ENCODE results near the gene JHY. TPM values are rescaled to one million over a fixed set of nuclear protein-coding genes. Genes with fewer than 3 reads are reported as not detected.

The JHY gene
- total RNA-seq, 6 experiments from 2014 or later, result 0.10 to 0.37 (median 0.22) TPM; not detected in 1

- intact Hi-C loops (cut with DNase I), result no loop called here
- no peak for ATAC-seq
- no peak for TF ChIP-seq POLR2A (IDR thresholded peaks at IDR 0.05)
- TF ChIP-seq, protein P1, sequence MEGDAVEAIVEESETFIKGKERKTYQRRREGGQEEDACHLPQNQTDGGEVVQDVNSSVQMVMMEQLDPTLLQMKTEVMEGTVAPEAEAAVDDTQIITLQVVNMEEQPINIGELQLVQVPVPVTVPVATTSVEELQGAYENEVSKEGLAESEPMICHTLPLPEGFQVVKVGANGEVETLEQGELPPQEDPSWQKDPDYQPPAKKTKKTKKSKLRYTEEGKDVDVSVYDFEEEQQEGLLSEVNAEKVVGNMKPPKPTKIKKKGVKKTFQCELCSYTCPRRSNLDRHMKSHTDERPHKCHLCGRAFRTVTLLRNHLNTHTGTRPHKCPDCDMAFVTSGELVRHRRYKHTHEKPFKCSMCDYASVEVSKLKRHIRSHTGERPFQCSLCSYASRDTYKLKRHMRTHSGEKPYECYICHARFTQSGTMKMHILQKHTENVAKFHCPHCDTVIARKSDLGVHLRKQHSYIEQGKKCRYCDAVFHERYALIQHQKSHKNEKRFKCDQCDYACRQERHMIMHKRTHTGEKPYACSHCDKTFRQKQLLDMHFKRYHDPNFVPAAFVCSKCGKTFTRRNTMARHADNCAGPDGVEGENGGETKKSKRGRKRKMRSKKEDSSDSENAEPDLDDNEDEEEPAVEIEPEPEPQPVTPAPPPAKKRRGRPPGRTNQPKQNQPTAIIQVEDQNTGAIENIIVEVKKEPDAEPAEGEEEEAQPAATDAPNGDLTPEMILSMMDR (IDR thresholded peaks at IDR 0.05), result no peak
- Histone ChIP-seq H3K4me1 (no peaks in the 10 kb centered on the region), H3K27me3 (peaks cover 0 to 5% of the 10 kb centered on the region in 2 donors), H3K9me3 (no peaks in the 10 kb centered on the region), H3K4me3 (no peak overlapping the region), H3K27ac (no peak overlapping the region), H3K36me3 (no peaks in the 10 kb centered on the region)
- no peak for DNase-seq
- 66% methylated on average over 5 of the region's 5 CpGs for WGBS (ENCODE audit: insufficient coverage, low coverage, low lambda C conversion rate, missing lambda C conversion rate)
Observed at GRCh38 chr11:122897606-122898210, 15.1 kb downstream of the JHY start.

DNA sequence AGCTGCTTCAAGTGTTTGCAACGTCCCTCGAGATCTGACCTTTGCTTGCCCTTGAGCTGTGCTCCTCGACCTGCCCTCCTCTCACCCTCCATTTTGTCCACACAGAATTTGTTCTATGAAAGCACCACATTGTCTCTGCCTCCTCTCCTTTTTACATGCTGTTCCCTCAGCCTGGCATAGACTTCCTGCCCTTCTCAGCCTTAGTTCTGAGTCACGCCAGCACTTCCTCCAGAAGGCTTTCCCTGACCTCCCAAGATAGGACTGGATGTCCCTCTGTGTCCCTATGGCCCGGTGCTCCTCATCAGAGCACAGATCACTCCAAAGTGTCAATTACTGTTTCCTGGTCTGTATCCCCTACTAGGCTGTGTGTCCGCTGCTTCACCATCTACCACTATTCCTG lies 16.2 kb downstream of the JHY start:
- peak in 3 of 4 donors; percentile 23 to 52 (median 51) for ATAC-seq
- TF ChIP-seq, protein P1 (IDR thresholded peaks at IDR 0.05), result no peak
- no peak for TF ChIP-seq POLR2A (IDR thresholded peaks at IDR 0.05)
- no peak for DNase-seq
- no peaks in the 10 kb centered on the region for H3K4me1 ChIP-seq
- no peaks in the 10 kb centered on the region for H3K36me3 ChIP-seq
- no peaks in the 10 kb centered on the region for H3K9me3 ChIP-seq
- H3K27ac ChIP-seq, result no peak overlapping the region
- no peak overlapping the region for H3K4me3 ChIP-seq
- intact Hi-C loops (cut with DNase I), result no loop called here
- peaks cover 0 to 5% of the 10 kb centered on the region in 2 donors for H3K27me3 ChIP-seq
- WGBS (ENCODE audit: insufficient coverage, low coverage, low lambda C conversion rate, missing lambda C conversion rate), result 37% methylated on average over 6 of the region's 6 CpGs

DNA sequence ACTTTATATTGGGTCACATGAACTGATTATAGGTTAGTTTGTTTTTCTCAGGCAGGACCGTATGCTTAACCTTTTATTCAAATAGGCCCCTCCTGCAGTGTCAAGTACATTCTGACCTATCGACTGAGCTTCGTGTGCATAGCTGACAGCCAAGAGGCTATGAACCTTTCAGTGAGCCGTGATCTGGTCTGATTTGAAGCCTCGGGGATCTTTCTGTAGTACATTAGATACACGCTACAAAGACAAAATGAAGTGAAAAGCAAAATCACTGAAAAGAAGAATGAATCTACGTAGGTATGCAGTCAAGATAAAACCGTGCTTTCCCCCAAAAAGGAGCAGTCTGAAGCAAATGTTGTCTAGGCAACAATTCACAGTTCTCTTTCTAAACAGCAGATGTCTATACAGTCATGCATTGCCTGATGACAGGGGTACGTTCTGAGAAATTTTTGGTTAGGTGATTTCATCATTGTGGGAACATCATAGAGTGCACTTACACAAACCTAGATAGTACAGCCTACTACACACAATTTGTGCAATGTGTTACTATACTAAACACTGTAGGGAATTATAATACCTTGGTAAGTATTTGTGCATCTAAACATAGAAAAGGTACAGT lies 18.1 kb downstream of the JHY start:
- Histone ChIP-seq H3K27me3 (peaks cover 0 to 5% of the 10 kb centered on the region in 2 donors), H3K9me3 (no peaks in the 10 kb centered on the region), H3K36me3 (no peaks in the 10 kb centered on the region), H3K4me3 (no peak overlapping the region), H3K27ac (no peak overlapping the region), H3K4me1 (no peaks in the 10 kb centered on the region)
- no peak for DNase-seq
- WGBS (ENCODE audit: insufficient coverage, low coverage, low lambda C conversion rate, missing lambda C conversion rate), result 36% methylated on average over 9 of the region's 9 CpGs
- TF ChIP-seq, protein P1 (IDR thresholded peaks at IDR 0.05), result no peak
- no peak for TF ChIP-seq POLR2A (IDR thresholded peaks at IDR 0.05)
- ATAC-seq, result no peak
- intact Hi-C loops (cut with DNase I), result no loop called here

DNA sequence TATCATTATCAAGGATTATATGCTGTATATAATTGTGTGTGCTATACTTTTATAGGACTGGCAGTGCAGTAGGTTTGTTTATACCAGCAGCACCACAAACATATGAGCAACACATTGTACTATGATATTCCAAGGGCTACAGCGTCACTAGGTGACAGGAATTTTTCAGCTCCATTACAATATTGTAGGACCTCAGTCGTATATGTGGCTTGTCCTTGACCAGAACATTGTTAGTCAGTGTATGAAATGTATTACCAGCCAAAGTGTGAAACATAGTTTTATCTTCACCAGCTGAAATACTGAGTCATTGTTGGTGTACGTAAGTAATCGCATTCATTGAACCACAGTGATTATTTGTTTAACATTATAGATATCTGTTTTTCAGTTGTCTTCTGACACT lies 20.4 kb downstream of the JHY start:
- 96% methylated on average over 4 of the region's 4 CpGs for WGBS (ENCODE audit: insufficient coverage, low coverage, low lambda C conversion rate, missing lambda C conversion rate)
- H3K4me3 ChIP-seq, result no peak overlapping the region
- ATAC-seq (no peak), DNase-seq (no peak)
- TF ChIP-seq POLR2A (IDR thresholded peaks at IDR 0.05), result no peak
- TF ChIP-seq, protein P1 (IDR thresholded peaks at IDR 0.05), result no peak
- no peaks in the 10 kb centered on the region for H3K9me3 ChIP-seq
- H3K27ac ChIP-seq, result no peak overlapping the region
- intact Hi-C loops (cut with DNase I), result no loop called here
- H3K36me3 ChIP-seq, result no peaks in the 10 kb centered on the region
- no peaks in the 10 kb centered on the region for H3K4me1 ChIP-seq
- peaks cover 0 to 5% of the 10 kb centered on the region in 2 donors for H3K27me3 ChIP-seq
